ENCODE results near the gene RIT2. TPM values are rescaled to one million over a fixed set of nuclear protein-coding genes. Genes with fewer than 3 reads are reported as not detected.

Gene RIT2
- total and polyA plus RNA-seq, 8 donors: not detected

DNA sequence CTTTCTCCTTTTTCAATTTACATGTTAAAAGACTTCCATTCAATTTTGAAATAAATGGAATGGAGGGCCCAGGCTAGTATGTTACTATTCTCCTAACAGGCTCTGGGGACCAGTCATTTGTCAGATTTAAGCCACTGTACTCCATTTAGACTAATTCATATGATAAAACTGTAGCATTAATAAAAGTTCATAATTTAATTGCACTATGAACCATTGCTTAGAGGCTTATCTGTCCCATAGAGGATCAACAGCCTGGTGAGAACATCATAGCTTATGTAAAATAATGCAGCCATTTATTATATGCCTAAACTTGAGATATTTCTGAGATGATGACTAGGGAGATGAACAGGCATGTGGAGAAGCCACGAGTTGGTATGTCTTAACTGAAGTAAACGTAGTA lies 156.0 kb downstream of the RIT2 start:
- Histone ChIP-seq H3K27me3 (no peaks in the 10 kb centered on the region), H3K27ac (no peak overlapping the region), H3K36me3 (no peaks in the 10 kb centered on the region), H3K9me3 (no peaks in the 10 kb centered on the region), H3K4me3 (no peak overlapping the region), H3K4me1 (no peaks in the 10 kb centered on the region)
- no peak for TF ChIP-seq POLR2AphosphoS5 (IDR thresholded peaks at IDR 0.05)
- TF ChIP-seq, protein P1, sequence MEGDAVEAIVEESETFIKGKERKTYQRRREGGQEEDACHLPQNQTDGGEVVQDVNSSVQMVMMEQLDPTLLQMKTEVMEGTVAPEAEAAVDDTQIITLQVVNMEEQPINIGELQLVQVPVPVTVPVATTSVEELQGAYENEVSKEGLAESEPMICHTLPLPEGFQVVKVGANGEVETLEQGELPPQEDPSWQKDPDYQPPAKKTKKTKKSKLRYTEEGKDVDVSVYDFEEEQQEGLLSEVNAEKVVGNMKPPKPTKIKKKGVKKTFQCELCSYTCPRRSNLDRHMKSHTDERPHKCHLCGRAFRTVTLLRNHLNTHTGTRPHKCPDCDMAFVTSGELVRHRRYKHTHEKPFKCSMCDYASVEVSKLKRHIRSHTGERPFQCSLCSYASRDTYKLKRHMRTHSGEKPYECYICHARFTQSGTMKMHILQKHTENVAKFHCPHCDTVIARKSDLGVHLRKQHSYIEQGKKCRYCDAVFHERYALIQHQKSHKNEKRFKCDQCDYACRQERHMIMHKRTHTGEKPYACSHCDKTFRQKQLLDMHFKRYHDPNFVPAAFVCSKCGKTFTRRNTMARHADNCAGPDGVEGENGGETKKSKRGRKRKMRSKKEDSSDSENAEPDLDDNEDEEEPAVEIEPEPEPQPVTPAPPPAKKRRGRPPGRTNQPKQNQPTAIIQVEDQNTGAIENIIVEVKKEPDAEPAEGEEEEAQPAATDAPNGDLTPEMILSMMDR (IDR thresholded peaks at IDR 0.05): no peak
- no peak for TF ChIP-seq EP300 (IDR thresholded peaks at IDR 0.05)
- TF ChIP-seq POLR2A (IDR thresholded peaks at IDR 0.05): no peak
- intact Hi-C loops (cut with DNase I; ENCODE audit: low total_unique reads): no loop called here
- DNase-seq: no peak
- WGBS, 5 donors: 59 to 75% (median 70%) methylated on average over 2 of the region's 2 CpGs

DNA sequence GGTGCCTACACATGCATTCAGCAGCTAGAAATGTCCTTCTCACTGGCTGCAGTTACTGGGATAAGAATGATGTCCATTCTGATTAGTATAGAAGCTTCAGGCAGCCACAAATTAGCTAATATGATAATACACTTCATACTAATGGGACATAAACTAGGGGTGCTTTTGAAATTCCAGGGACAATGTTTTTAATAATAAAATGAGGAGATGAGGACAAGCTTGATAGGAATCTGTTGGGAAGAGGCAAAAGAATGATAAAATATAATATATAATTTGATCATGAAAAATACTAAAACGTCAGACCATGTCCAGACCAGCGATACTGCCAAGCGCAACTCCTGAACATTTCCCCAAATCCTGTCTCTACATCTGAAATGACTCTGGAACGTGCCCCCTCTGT lies 157.1 kb downstream of the RIT2 start:
- DNase-seq: no peak
- 84 to 90% (median 86%) methylated on average over 4 of the region's 4 CpGs for WGBS, 5 donors
- intact Hi-C loops (cut with DNase I; ENCODE audit: low total_unique reads): no loop called here

DNA sequence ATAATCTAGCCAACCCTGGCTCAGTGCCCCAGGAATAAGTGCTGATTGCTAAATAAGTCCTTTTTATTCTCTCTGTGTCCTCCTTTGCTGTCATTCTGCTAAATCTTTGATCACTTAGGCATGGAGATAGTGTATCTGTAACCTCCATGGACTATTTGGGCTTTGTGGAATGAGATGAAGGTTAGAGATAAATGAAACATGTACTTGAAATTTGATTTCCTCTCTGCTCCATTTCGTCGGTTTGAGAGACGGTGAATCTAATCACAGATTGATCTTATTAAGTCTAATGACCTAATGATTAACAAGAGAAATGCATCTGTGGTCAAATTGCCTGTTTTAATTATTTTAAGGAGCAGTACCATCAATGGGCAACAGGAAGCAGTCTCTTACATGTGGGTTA lies 159.2 kb downstream of the RIT2 start:
- no peak for TF ChIP-seq EP300 (IDR thresholded peaks at IDR 0.05)
- TF ChIP-seq POLR2A (IDR thresholded peaks at IDR 0.05): no peak
- TF ChIP-seq, protein P1 (IDR thresholded peaks at IDR 0.05): no peak
- TF ChIP-seq POLR2AphosphoS5 (IDR thresholded peaks at IDR 0.05): no peak
- DNase-seq: no peak
- Histone ChIP-seq H3K4me3 (no peak overlapping the region), H3K9me3 (no peaks in the 10 kb centered on the region), H3K27me3 (no peaks in the 10 kb centered on the region), H3K36me3 (no peaks in the 10 kb centered on the region), H3K27ac (no peak overlapping the region), H3K4me1 (no peaks in the 10 kb centered on the region)
- intact Hi-C loops (cut with DNase I; ENCODE audit: low total_unique reads): no loop called here
- WGBS, 5 donors: 93 to 96% (median 96%) methylated on average over 3 of the region's 3 CpGs

More for the DNA sequence above, 157.1 kb downstream of the RIT2 start:
- TF ChIP-seq POLR2A (IDR thresholded peaks at IDR 0.05): no peak
- Histone ChIP-seq H3K36me3 (no peaks in the 10 kb centered on the region), H3K27me3 (no peaks in the 10 kb centered on the region), H3K27ac (no peak overlapping the region), H3K4me1 (no peaks in the 10 kb centered on the region), H3K4me3 (no peak overlapping the region), H3K9me3 (no peaks in the 10 kb centered on the region)

DNA sequence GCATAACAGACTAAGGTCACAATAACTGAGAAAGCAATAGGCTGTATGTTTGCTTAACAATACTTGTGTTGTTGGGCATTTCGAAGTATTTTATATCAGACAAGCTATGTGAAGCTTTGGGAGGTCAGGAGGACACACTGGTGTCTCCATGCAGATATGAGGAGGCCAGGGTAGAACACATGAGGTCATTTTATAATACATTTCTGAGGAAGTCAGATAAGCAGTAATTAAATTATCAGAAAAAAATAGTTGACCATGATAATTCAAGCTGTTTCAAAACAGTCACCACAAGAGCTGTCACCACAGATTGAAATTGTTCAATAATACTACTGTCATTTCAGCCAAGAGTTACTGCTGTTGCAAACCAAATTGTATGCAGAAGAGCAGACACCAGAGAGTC lies 160.6 kb downstream of the RIT2 start:
- intact Hi-C loops (cut with DNase I; ENCODE audit: low total_unique reads): no loop called here
- H3K27ac ChIP-seq: no peak overlapping the region
- DNase-seq: no peak
- WGBS, 5 donors: 55 to 77% (median 69%) methylated on average over 1 of the region's 1 CpG
- H3K27me3 ChIP-seq: no peaks in the 10 kb centered on the region
- H3K4me1 ChIP-seq: no peaks in the 10 kb centered on the region
- no peak overlapping the region for H3K4me3 ChIP-seq
- TF ChIP-seq, protein P1 (IDR thresholded peaks at IDR 0.05): no peak
- TF ChIP-seq EP300 (IDR thresholded peaks at IDR 0.05) (no peak), POLR2A (IDR thresholded peaks at IDR 0.05) (no peak), POLR2AphosphoS5 (IDR thresholded peaks at IDR 0.05) (no peak)
- no peaks in the 10 kb centered on the region for H3K36me3 ChIP-seq
- H3K9me3 ChIP-seq: no peaks in the 10 kb centered on the region

DNA sequence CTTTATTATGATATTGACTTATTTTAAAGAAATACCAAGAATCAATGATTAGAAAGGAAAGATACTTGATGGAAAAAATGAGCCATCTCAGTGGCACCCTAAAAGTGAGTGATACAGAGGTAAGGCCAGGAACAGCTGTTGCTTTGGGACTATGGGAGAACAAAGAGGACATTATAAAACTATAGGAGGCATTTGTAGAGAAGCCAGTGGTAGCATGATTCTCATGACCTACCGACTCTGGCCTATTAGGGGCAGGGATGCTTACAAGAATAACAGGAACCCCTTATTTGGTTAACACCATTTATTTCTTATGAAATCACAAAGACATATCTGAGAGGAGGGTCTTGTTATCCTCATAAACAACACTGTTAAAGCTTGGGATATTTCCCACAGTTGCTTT lies 162.2 kb downstream of the RIT2 start:
- no peak overlapping the region for H3K4me3 ChIP-seq
- WGBS, 5 donors: 41 to 98% (median 91%) methylated on average over 1 of the region's 1 CpG
- TF ChIP-seq POLR2A (IDR thresholded peaks at IDR 0.05): no peak
- no peak for TF ChIP-seq EP300 (IDR thresholded peaks at IDR 0.05)
- no peak for TF ChIP-seq POLR2AphosphoS5 (IDR thresholded peaks at IDR 0.05)
- TF ChIP-seq, protein P1 (IDR thresholded peaks at IDR 0.05): no peak
- no peaks in the 10 kb centered on the region for H3K27me3 ChIP-seq
- no peaks in the 10 kb centered on the region for H3K9me3 ChIP-seq
- H3K36me3 ChIP-seq: no peaks in the 10 kb centered on the region
- no peak for DNase-seq
- H3K4me1 ChIP-seq: no peaks in the 10 kb centered on the region
- intact Hi-C loops (cut with DNase I; ENCODE audit: low total_unique reads): no loop called here
- H3K27ac ChIP-seq: no peak overlapping the region
